ENCODE measurements around the gene ZNF205.
A peak's percentile ranks its signal among the peaks of the same experiment; 100 is the strongest.

Gene ZNF205

GRCh38 chr16:3106205-3106928 lies 6.0 kb upstream of the ZNF205 start:
- peak; percentile 69 for DNase-seq

- DNase-seq = no peak
These were observed 642 bp downstream of the ZNF205 start for GRCh38 chr16:3112881-3113574.

GRCh38 chr16:3113765-3114479 lies 1.5 kb downstream of the ZNF205 start:
- no peak for DNase-seq

- DNase-seq = no peak
These were observed 2.6 kb downstream of the ZNF205 start for GRCh38 chr16:3115003-3115402.

GRCh38 chr16:3115561-3115960 lies 3.2 kb downstream of the ZNF205 start:
- DNase-seq = no peak

- DNase-seq = no peak
These were observed 5.9 kb downstream of the ZNF205 start for GRCh38 chr16:3118204-3118790.

GRCh38 chr16:3118846-3119245 lies 6.5 kb downstream of the ZNF205 start:
- DNase-seq = no peak

- no peak for DNase-seq
These were observed 6.9 kb downstream of the ZNF205 start for GRCh38 chr16:3119286-3119685.

GRCh38 chr16:3119701-3120408 lies 7.5 kb downstream of the ZNF205 start:
- DNase-seq = no peak

GRCh38 chr16:3120435-3120834 lies 8.0 kb downstream of the ZNF205 start:
- no peak for DNase-seq

GRCh38 chr16:3121851-3122467 lies 9.6 kb downstream of the ZNF205 start:
- DNase-seq = peak; percentile 20

- no peak for DNase-seq
These were observed 10.7 kb downstream of the ZNF205 start for GRCh38 chr16:3122926-3123570.

- peak; percentile 88 for DNase-seq
These were observed 11.8 kb downstream of the ZNF205 start for GRCh38 chr16:3123986-3124886.

GRCh38 chr16:3127745-3128144 lies 15.4 kb downstream of the ZNF205 start:
- no peak for DNase-seq

- peak; percentile 71 for DNase-seq
These were observed 17.0 kb downstream of the ZNF205 start for GRCh38 chr16:3129137-3130131.

GRCh38 chr16:3131755-3132377 lies 19.5 kb downstream of the ZNF205 start:
- DNase-seq = peak; percentile 7

GRCh38 chr16:3133844-3134243 lies 21.5 kb downstream of the ZNF205 start:
- DNase-seq = no peak

- peak; percentile 91 for DNase-seq
These were observed 22.1 kb downstream of the ZNF205 start, which contains the start of gene ZNF213 for GRCh38 chr16:3134338-3135125. Gene ZNF213 (plus strand): TSS chr16:3135029. CDS start chr16:3137281, 2,252 bp downstream.

Measured in SHP77 treated with DMSO at 0.1 percent for 48 hours (cell line).